MM.1S (cell line): ENCODE results near the gene TAF9B.

Experiments
- DNase-seq: peaks from one replicate; pipeline ENCODE4 v3.0.0-alpha.2; 2015
- H2AFZ ChIP-seq: fragments of 300-600 bp; sonication (generic); 2 replicates; pipeline ENCODE4 v1.6.0; 2016; ENCODE audit warnings: antibody characterized with exemption, low read length
- H3F3A ChIP-seq: fragments of 300-600 bp; sonication (generic); 2 replicates; pipeline ENCODE4 v1.6.1; 2016; ENCODE audit warnings: mild to moderate bottlenecking, antibody characterized with exemption, low read length, moderate library complexity, mixed read lengths; ENCODE audit not compliant: insufficient read depth
- H3K27ac ChIP-seq: fragments of 300-600 bp; sonication (generic); 2 replicates; pipeline ENCODE4 v1.5.1; 2016; ENCODE audit warnings: mild to moderate bottlenecking, low read length
- H3K27me3 ChIP-seq: fragments of 300-600 bp; sonication (generic); replicated peaks from 2 replicates; pipeline ENCODE4 v1.6.0; 2016; ENCODE audit warnings: low read length; ENCODE audit not compliant: insufficient read depth
- H3K36me3 ChIP-seq: fragments of 300-600 bp; sonication (generic); replicated peaks from 2 replicates; pipeline ENCODE4 v1.6.1; 2016; ENCODE audit warnings: mild to moderate bottlenecking, low read length, mixed read lengths; ENCODE audit not compliant: insufficient read depth
- H3K4me1 ChIP-seq: fragments of 300-600 bp; sonication (generic); 2 replicates; pipeline ENCODE4 v1.6.1; 2016; ENCODE audit warnings: low read length, mixed read lengths
- H3K4me2 ChIP-seq: fragments of 300-600 bp; sonication (generic); 2 replicates; pipeline ENCODE4 v1.6.0; 2016; ENCODE audit warnings: low read depth, low read length
- H3K4me3 ChIP-seq: fragments of 300-600 bp; sonication (generic); 2 replicates; pipeline ENCODE4 v1.5.1; 2016; ENCODE audit warnings: low read length, mixed read lengths
- H3K79me2 ChIP-seq: fragments of 300-600 bp; sonication (generic); 2 replicates; pipeline ENCODE4 v1.6.1; 2016; ENCODE audit warnings: mixed run types, low read length, mixed read lengths
- H3K9ac ChIP-seq: fragments of 300-600 bp; sonication (generic); 2 replicates; pipeline ENCODE4 v1.6.1; 2016; ENCODE audit warnings: low read length, mixed read lengths
- H3K9me2 ChIP-seq: fragments of 300-600 bp; sonication (generic); replicated peaks from 2 replicates; pipeline ENCODE4 v1.6.1; 2016; ENCODE audit warnings: mild to moderate bottlenecking, low read length, mixed read lengths; ENCODE audit not compliant: insufficient read depth
- H3K9me3 ChIP-seq: fragments of 300-600 bp; sonication (generic); replicated peaks from 2 replicates; pipeline ENCODE4 v1.6.1; 2016; ENCODE audit warnings: mild to moderate bottlenecking, low read length, mixed read lengths; ENCODE audit not compliant: insufficient read depth
- H4K20me1 ChIP-seq: fragments of 300-600 bp; sonication (generic); 2 replicates; pipeline ENCODE4 v1.6.1; 2016; ENCODE audit warnings: mild to moderate bottlenecking, low read length, moderate library complexity, mixed read lengths; ENCODE audit not compliant: insufficient read depth
- CTCF ChIP-seq: fragments of 300-600 bp; sonication (generic); IDR thresholded peaks from 2 replicates; pipeline ENCODE4 v1.5.1; 2016; ENCODE audit warnings: antibody characterized with exemption, low read length, mixed read lengths
- EZH2 ChIP-seq: fragments of 300-600 bp; sonication (generic); optimal IDR thresholded peaks from 2 replicates; pipeline ENCODE3; 2017; ENCODE audit warnings: low read depth, mild to moderate bottlenecking, antibody characterized with exemption, low read length, mixed read lengths
- EZH2phosphoT487 ChIP-seq: fragments of 300-600 bp; sonication (generic); IDR thresholded peaks from 2 replicates; pipeline ENCODE4 v1.6.1; 2018; ENCODE audit warnings: antibody characterized with exemption, low read length

Gene TAF9B

GRCh38 chrX:78116766-78117165 lies 22.7 kb downstream of the TAF9B start:
- Histone ChIP-seq H3K27ac (no peak overlapping the region), H3K36me3 (peaks cover 7% of the 10 kb centered on the region; the same call in 1 of the 2 replicates), H3K79me2 (peaks cover 98% of the 10 kb centered on the region), H3K4me2 (no peak overlapping the region), H3K4me3 (no peak overlapping the region), H3K4me1 (peaks cover 10% of the 10 kb centered on the region; the same call in 1 of the 2 replicates), H2AFZ (no peak overlapping the region), H3K9me3 (no peaks in the 10 kb centered on the region), H4K20me1 (peaks cover 33% of the 10 kb centered on the region), H3K27me3 (no peaks in the 10 kb centered on the region), H3F3A (no peaks in the 10 kb centered on the region), H3K9ac (no peak overlapping the region), H3K9me2 (no peaks in the 10 kb centered on the region; the same call in 1 of the 2 replicates)
- TF ChIP-seq EZH2phosphoT487: no peak
- no peak for TF ChIP-seq CTCF
- TF ChIP-seq EZH2: no peak
- no peak for DNase-seq

GRCh38 chrX:78116365-78116764 lies 23.1 kb downstream of the TAF9B start:
- H3K9ac ChIP-seq: no peak overlapping the region
- no peaks in the 10 kb centered on the region for H3K27me3 ChIP-seq
- peaks cover 36% of the 10 kb centered on the region for H4K20me1 ChIP-seq
- H3K4me1 ChIP-seq: peaks cover 6% of the 10 kb centered on the region; the same call in 1 of the 2 replicates
- no peak overlapping the region for H3K4me3 ChIP-seq
- peaks cover 7% of the 10 kb centered on the region; the same call in 1 of the 2 replicates for H3K36me3 ChIP-seq
- no peak overlapping the region for H2AFZ ChIP-seq
- H3K79me2 ChIP-seq: peaks cover 98% of the 10 kb centered on the region
- H3K27ac ChIP-seq: no peak overlapping the region
- no peaks in the 10 kb centered on the region; the same call in 1 of the 2 replicates for H3K9me2 ChIP-seq
- TF ChIP-seq EZH2 (no peak), EZH2phosphoT487 (no peak), CTCF (no peak)
- H3K9me3 ChIP-seq: no peaks in the 10 kb centered on the region
- H3F3A ChIP-seq: no peaks in the 10 kb centered on the region
- no peak overlapping the region for H3K4me2 ChIP-seq
- no peak for DNase-seq

- no peak for DNase-seq
- H3K27ac ChIP-seq: no peak overlapping the region
- peaks cover 57% of the 10 kb centered on the region for H4K20me1 ChIP-seq
- no peak overlapping the region for H3K9ac ChIP-seq
- no peak overlapping the region for H2AFZ ChIP-seq
- no peaks in the 10 kb centered on the region for H3F3A ChIP-seq
- TF ChIP-seq EZH2 (no peak), CTCF (no peak), EZH2phosphoT487 (no peak)
- H3K4me3 ChIP-seq: no peak overlapping the region
- H3K79me2 ChIP-seq: peaks cover 98% of the 10 kb centered on the region
- H3K9me2 ChIP-seq: no peaks in the 10 kb centered on the region
- no peaks in the 10 kb centered on the region for H3K27me3 ChIP-seq
- no peak overlapping the region for H3K4me2 ChIP-seq
- peaks cover 11% of the 10 kb centered on the region; the same call in 1 of the 2 replicates for H3K4me1 ChIP-seq
- H3K36me3 ChIP-seq: peaks cover under 1% of the 10 kb centered on the region; the same call in 1 of the 2 replicates
- H3K9me3 ChIP-seq: no peaks in the 10 kb centered on the region
Measured at GRCh38 chrX:78111140-78111931, 28.1 kb downstream of the TAF9B start.
